ENCODE results near the gene PRICKLE2. TPM values are rescaled to one million over a fixed set of nuclear protein-coding genes. Genes with fewer than 3 reads are reported as not detected.

The PRICKLE2 gene
- total RNA-seq, 1 donor from 2014 or later, result 5.3 TPM

DNA sequence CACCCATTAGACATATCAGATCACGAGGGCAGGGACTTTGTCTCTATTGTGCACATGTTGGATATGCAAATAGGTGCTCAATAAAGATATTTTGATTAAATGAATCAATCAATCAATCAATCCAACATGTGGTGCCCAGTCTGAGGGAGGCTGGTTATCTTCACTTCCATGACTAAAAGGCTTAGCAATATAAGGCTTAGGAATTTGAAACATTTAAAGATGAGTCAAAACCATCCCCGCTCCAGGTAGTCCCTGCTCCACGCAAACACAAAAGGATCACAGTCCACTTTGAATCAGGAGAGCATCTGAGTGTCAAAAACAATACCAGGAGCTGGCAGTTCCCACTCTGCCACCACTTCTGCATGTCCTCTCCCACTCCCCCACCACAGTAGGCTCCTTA, 25.8 kb upstream of the PRICKLE2 start:
- no peak for DNase-seq (ENCODE audit: low spot score)
- Mint-ChIP-seq H3K27me3 (ENCODE audit: unreplicated experiment) (no peaks in the 10 kb centered on the region), H3K9me3 (ENCODE audit: unreplicated experiment) (no peaks in the 10 kb centered on the region), H3K4me3 (ENCODE audit: unreplicated experiment) (no peak overlapping the region), H3K4me1 (ENCODE audit: unreplicated experiment) (peaks cover 6% of the 10 kb centered on the region), H3K36me3 (ENCODE audit: low read depth, unreplicated experiment) (no peaks in the 10 kb centered on the region), H3K27ac (ENCODE audit: unreplicated experiment) (no peak overlapping the region)
- TF ChIP-seq, protein P1, sequence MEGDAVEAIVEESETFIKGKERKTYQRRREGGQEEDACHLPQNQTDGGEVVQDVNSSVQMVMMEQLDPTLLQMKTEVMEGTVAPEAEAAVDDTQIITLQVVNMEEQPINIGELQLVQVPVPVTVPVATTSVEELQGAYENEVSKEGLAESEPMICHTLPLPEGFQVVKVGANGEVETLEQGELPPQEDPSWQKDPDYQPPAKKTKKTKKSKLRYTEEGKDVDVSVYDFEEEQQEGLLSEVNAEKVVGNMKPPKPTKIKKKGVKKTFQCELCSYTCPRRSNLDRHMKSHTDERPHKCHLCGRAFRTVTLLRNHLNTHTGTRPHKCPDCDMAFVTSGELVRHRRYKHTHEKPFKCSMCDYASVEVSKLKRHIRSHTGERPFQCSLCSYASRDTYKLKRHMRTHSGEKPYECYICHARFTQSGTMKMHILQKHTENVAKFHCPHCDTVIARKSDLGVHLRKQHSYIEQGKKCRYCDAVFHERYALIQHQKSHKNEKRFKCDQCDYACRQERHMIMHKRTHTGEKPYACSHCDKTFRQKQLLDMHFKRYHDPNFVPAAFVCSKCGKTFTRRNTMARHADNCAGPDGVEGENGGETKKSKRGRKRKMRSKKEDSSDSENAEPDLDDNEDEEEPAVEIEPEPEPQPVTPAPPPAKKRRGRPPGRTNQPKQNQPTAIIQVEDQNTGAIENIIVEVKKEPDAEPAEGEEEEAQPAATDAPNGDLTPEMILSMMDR (IDR thresholded peaks at IDR 0.05; ENCODE audit: unreplicated experiment), result no peak

DNA sequence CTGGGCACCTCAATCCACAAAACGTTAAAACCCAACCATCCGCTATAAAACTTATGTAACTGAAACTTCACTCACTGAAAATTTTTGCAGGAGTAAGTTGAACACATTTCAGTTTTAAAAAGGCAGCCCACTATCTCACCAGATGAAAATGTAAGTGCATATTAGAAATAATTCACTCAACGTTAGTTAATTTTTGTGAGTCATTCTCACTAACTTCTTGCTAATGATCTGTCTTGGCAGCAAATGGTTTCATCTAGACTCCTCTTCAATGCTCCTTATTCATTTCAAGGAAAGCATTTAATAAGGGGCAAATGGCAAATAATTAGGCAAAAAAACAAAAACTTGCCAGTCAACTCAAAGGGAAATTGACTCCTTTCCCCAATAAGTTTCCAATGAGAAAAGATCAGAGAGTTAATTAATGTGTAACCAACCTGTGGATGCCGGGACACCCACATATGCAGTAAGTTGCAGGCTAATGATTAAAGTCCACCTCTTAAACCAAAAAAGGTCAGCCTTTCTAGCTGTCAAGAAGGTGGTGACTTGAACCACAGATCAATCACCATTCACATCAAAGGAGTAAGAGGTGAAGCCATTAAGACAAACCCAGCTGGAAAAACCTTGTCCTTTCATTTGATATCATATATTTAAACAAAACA, 22.9 kb upstream of the PRICKLE2 start:
- TF ChIP-seq, protein P1 (IDR thresholded peaks at IDR 0.05; ENCODE audit: unreplicated experiment), result no peak
- Mint-ChIP-seq H3K9me3 (ENCODE audit: unreplicated experiment) (no peaks in the 10 kb centered on the region), H3K27ac (ENCODE audit: unreplicated experiment) (no peak overlapping the region), H3K4me1 (ENCODE audit: unreplicated experiment) (peaks cover 6% of the 10 kb centered on the region), H3K4me3 (ENCODE audit: unreplicated experiment) (no peak overlapping the region), H3K27me3 (ENCODE audit: unreplicated experiment) (no peaks in the 10 kb centered on the region), H3K36me3 (ENCODE audit: low read depth, unreplicated experiment) (no peaks in the 10 kb centered on the region)
- DNase-seq (ENCODE audit: low spot score), result no peak

DNA sequence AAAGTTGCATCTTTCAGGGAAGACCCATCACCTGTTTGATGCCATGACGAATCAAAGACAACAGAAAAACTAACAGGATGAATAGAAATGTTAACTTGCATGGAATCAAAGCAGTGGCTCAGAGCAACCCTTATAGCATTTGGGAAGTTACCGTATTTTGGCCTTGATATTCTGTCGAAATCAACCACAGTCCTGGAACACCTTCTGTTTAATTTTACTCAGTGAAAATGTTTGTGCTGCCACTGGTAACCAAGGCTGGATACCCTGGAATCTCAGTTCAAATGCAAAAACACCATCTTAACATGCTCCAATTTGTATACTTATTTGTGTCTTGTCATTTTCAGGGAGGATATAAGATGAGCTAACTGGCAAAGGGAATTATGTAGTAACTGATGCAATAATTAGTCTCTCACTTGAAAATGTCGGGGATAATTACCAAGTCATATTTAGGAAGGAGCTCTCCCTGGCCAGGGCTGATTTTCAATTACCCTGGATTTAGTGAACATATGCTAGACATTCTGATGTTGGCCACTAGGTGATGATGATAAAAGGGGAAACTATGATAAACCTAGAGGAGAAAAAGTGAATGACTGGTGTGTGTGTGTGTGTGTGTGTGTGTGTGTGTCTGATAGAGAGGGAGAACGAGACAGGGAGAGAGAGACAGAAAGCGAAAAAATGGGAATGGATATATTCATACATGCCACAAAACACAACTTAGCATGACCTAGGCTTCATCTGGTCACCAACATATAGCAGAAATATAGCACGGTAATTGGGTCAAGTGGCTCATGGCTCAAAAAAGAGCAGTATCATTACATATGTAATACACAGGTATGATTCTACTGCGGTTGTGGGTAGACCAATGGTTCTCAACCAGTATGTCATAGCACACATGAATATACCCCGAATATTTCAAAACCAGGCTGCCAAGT, 19.0 kb upstream of the PRICKLE2 start:
- Mint-ChIP-seq H3K27me3 (ENCODE audit: unreplicated experiment) (peaks cover 5% of the 10 kb centered on the region), H3K4me1 (ENCODE audit: unreplicated experiment) (peaks cover 1% of the 10 kb centered on the region), H3K9me3 (ENCODE audit: unreplicated experiment) (no peaks in the 10 kb centered on the region), H3K36me3 (ENCODE audit: low read depth, unreplicated experiment) (no peaks in the 10 kb centered on the region), H3K4me3 (ENCODE audit: unreplicated experiment) (no peak overlapping the region), H3K27ac (ENCODE audit: unreplicated experiment) (no peak overlapping the region)
- TF ChIP-seq, protein P1 (IDR thresholded peaks at IDR 0.05; ENCODE audit: unreplicated experiment), result peak; percentile 74
- DNase-seq (ENCODE audit: low spot score), result no peak

DNA sequence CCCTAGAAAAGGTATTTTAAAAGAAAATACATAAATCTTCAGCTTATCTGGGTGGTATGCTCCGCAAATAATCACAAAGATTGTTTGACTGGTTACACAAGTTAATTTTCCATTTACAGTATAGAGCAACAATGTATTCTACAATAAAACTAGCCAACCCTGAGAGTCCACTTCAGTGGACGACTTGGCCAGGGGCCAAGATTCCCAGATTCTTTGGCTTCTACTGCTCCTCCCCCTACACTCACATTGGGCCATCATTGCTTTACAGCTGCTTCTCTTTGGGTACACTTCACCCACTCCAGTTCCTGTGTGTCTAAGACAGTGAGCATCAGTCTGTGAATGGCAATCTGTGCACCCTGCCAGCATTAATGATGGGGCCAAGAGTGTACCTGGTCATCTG, 17.2 kb upstream of the PRICKLE2 start:
- H3K36me3 Mint-ChIP-seq (ENCODE audit: low read depth, unreplicated experiment), result peaks cover 6% of the 10 kb centered on the region
- no peaks in the 10 kb centered on the region for H3K9me3 Mint-ChIP-seq (ENCODE audit: unreplicated experiment)
- H3K27me3 Mint-ChIP-seq (ENCODE audit: unreplicated experiment), result peaks cover 9% of the 10 kb centered on the region
- TF ChIP-seq, protein P1 (IDR thresholded peaks at IDR 0.05; ENCODE audit: unreplicated experiment), result no peak
- peaks cover 4% of the 10 kb centered on the region for H3K4me1 Mint-ChIP-seq (ENCODE audit: unreplicated experiment)
- no peak overlapping the region for H3K27ac Mint-ChIP-seq (ENCODE audit: unreplicated experiment)
- no peak overlapping the region for H3K4me3 Mint-ChIP-seq (ENCODE audit: unreplicated experiment)
- no peak for DNase-seq (ENCODE audit: low spot score)

DNA sequence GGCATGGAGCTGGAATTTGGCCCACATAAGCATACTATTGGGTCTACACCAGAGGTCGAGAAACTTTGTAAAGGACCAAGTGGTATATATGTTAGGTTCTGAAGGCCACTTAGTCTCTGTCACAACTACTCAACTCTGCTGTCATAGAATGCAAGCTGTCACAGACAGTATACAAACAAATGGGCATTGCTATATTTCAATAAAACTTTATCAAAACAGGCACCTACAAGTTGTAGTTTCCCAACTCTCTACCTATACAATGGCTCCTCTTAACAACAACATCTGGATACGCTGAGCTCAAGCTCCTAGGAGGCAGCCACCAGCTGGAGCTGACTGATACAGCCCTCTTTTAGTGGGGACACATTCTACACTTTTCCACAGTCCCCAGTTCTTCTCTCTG, 15.7 kb upstream of the PRICKLE2 start:
- no peak for DNase-seq (ENCODE audit: low spot score)
- no peak overlapping the region for H3K4me3 Mint-ChIP-seq (ENCODE audit: unreplicated experiment)
- TF ChIP-seq, protein P1 (IDR thresholded peaks at IDR 0.05; ENCODE audit: unreplicated experiment), result no peak
- H3K27me3 Mint-ChIP-seq (ENCODE audit: unreplicated experiment), result peaks cover 9% of the 10 kb centered on the region
- no peak overlapping the region for H3K27ac Mint-ChIP-seq (ENCODE audit: unreplicated experiment)
- peaks cover 4% of the 10 kb centered on the region for H3K4me1 Mint-ChIP-seq (ENCODE audit: unreplicated experiment)
- no peaks in the 10 kb centered on the region for H3K9me3 Mint-ChIP-seq (ENCODE audit: unreplicated experiment)
- peaks cover 11% of the 10 kb centered on the region for H3K36me3 Mint-ChIP-seq (ENCODE audit: low read depth, unreplicated experiment)
